RWPE2 (cell line): Measurements from ENCODE around the gene COL15A1.

Source experiments
- ATAC-seq: fragments of 200-7000 bp; cut with Tn5 transposase; 3 replicates; pipeline ENCODE4 v1.9.1; 2021; ENCODE audit warnings: low read depth
- DNase-seq: peaks from one replicate; pipeline ENCODE4 v3.0.0-alpha.2; 2020; ENCODE audit warnings: low spot score
- H3K27ac ChIP-seq: fragments of 450-650 bp; 2 replicates; pipeline ENCODE4 v1.5.1; 2017; ENCODE audit warnings: mild to moderate bottlenecking; ENCODE audit not compliant: poor library complexity, severe bottlenecking
- H3K27me3 ChIP-seq: fragments of 250-450 bp; sonication (Bioruptor Pico); 2 replicates; pipeline ENCODE4 v1.5.1; 2021; ENCODE audit warnings: mild to moderate bottlenecking, moderate library complexity; ENCODE audit not compliant: insufficient read depth, poor library complexity, severe bottlenecking
- H3K36me3 ChIP-seq: fragments of 250-450 bp; sonication (Bioruptor Pico); 2 replicates; pipeline ENCODE4 v1.5.1; 2020; ENCODE audit warnings: low read depth, mild to moderate bottlenecking, moderate library complexity
- H3K4me1 ChIP-seq: fragments of 250-450 bp; sonication (Bioruptor Pico); 2 replicates; pipeline ENCODE4 v1.5.1; 2021; ENCODE audit warnings: mild to moderate bottlenecking, moderate library complexity; ENCODE audit not compliant: insufficient read depth, poor library complexity, severe bottlenecking
- H3K4me3 ChIP-seq: fragments of 250-450 bp; sonication (Bioruptor Pico); 2 replicates; pipeline ENCODE4 v1.5.1; 2021; ENCODE audit warnings: mild to moderate bottlenecking, moderate library complexity; ENCODE audit not compliant: severe bottlenecking
- H3K9me3 ChIP-seq: fragments of 250-450 bp; sonication (Bioruptor Pico); 2 replicates; pipeline ENCODE4 v1.5.1; 2021; ENCODE audit warnings: mild to moderate bottlenecking, moderate library complexity; ENCODE audit not compliant: severe bottlenecking
- TF ChIP-seq, protein P1 (sequence below): fragments of 450-650 bp; IDR thresholded peaks from one replicate; pipeline ENCODE4 v1.5.1; 2017; ENCODE audit warnings: mild to moderate bottlenecking, moderate library complexity; ENCODE audit not compliant: poor library complexity, severe bottlenecking

The COL15A1 gene

DNA sequence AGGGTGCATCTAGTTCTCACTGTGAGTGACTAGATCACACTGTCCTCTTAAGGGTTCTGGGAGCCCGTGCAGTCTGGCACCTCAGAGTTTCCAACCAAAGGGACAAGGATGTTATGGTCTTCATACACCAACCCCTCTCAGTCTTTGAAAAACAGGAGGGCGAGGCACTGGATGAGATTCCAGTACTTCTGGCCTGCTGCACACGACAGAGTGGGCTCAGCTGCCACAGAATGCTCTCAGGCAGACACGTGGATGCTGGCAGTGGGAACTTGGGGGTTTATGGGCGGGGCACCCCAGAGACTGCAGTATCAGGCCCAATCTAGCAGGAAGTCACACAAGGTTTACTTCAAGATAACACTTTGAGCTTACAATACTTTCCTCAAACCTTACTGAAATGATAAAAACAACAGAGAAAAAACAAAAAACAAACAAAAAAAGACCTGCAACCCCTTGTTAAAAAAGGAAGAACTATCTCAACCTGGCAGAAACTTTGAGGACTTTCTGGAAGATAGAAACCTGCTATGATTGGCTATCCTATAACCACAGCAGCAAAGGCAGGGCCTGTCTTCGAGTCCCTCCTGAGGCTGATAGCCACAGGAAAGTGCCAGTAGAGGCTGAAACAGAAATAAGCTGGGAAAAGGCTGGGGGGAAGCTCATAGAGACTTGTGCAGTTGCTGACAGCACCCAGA lies 132.9 kb downstream of the COL15A1 start:
- ATAC-seq, result no peak
- Histone ChIP-seq H3K9me3 (no peaks in the 10 kb centered on the region), H3K27ac (no peak overlapping the region), H3K4me1 (no peaks in the 10 kb centered on the region), H3K36me3 (no peaks in the 10 kb centered on the region), H3K4me3 (no peak overlapping the region), H3K27me3 (no peaks in the 10 kb centered on the region)
- DNase-seq, result no peak
- TF ChIP-seq, protein P1, sequence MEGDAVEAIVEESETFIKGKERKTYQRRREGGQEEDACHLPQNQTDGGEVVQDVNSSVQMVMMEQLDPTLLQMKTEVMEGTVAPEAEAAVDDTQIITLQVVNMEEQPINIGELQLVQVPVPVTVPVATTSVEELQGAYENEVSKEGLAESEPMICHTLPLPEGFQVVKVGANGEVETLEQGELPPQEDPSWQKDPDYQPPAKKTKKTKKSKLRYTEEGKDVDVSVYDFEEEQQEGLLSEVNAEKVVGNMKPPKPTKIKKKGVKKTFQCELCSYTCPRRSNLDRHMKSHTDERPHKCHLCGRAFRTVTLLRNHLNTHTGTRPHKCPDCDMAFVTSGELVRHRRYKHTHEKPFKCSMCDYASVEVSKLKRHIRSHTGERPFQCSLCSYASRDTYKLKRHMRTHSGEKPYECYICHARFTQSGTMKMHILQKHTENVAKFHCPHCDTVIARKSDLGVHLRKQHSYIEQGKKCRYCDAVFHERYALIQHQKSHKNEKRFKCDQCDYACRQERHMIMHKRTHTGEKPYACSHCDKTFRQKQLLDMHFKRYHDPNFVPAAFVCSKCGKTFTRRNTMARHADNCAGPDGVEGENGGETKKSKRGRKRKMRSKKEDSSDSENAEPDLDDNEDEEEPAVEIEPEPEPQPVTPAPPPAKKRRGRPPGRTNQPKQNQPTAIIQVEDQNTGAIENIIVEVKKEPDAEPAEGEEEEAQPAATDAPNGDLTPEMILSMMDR, result no peak

DNA sequence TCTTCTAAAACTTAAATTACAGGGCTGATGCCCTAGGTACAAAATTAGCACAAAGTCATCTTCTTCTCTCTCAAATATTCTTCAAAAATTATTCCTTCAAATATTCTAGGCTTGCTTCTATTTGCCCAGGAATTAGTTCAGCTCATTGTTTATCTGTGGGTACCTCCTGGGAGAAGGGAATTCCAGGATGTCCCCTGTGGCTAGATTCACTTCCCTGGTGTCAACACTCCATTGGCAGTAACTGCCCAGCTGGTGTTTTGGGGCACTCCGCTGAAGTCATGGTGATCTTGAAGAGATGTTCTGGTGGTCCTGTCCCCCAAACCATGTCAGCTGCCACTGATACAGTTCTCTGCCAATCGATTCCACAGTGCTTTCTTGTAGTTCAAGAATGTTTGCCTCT lies 135.0 kb downstream of the COL15A1 start:
- Histone ChIP-seq H3K27me3 (no peaks in the 10 kb centered on the region), H3K36me3 (no peaks in the 10 kb centered on the region), H3K4me1 (no peaks in the 10 kb centered on the region), H3K4me3 (no peak overlapping the region), H3K27ac (no peak overlapping the region), H3K9me3 (no peaks in the 10 kb centered on the region)
- no peak for DNase-seq
- no peak for ATAC-seq
- TF ChIP-seq, protein P1, result no peak

DNA sequence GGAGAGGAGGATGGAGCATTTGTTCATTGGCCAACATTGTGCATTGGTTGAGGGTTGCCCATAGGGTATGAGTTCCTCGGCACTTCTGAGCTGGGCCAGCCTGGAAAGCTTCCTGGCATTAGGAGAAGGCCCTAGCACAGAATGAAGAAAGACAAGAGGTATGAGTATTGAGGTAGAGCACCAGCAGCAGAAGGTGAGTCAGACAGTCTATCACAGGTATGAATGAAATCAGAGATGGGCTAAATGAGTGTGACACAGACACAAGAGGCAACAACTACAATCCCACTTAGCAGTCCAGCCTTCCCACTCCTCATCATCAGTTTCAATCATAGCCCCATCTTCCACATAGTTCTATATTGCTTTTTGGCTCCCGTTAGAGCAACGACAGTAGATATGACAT lies 135.8 kb downstream of the COL15A1 start:
- no peaks in the 10 kb centered on the region for H3K27me3 ChIP-seq
- H3K4me1 ChIP-seq, result no peaks in the 10 kb centered on the region
- H3K9me3 ChIP-seq, result no peaks in the 10 kb centered on the region
- ATAC-seq (no peak), DNase-seq (no peak)
- no peaks in the 10 kb centered on the region for H3K36me3 ChIP-seq
- H3K27ac ChIP-seq, result no peak overlapping the region
- TF ChIP-seq, protein P1, result no peak
- no peak overlapping the region for H3K4me3 ChIP-seq

DNA sequence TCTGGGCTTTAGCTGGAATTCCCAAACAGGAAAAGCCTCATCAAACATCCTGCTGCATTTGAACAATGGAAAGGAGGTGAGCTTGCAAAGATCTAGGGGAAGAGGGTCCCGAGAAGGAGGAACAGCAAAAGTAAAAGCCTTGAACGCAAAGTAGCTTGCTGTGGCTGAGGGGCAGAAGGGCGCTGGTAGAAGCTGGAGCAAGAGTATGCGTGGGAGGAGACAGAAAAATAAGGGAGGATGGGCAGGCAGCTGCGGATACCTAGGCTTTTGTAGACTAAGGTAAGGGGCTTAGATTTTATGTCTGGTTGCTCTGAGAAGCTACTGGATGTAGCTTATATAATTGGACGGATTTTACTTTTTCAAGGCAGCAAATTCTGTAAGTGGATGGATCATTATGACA lies 139.3 kb downstream of the COL15A1 start:
- no peaks in the 10 kb centered on the region for H3K9me3 ChIP-seq
- H3K36me3 ChIP-seq, result no peaks in the 10 kb centered on the region
- H3K4me1 ChIP-seq, result no peaks in the 10 kb centered on the region
- DNase-seq (no peak), ATAC-seq (no peak)
- no peaks in the 10 kb centered on the region for H3K27me3 ChIP-seq
- no peak overlapping the region for H3K27ac ChIP-seq
- no peak overlapping the region for H3K4me3 ChIP-seq
- TF ChIP-seq, protein P1, result no peak
